SJSA1 (cell line): ENCODE results near the gene MSL3B.

ENCODE experiments used
- DNase-seq, 2 experiments: peaks; one replicate each; pipeline ENCODE4 v3.0.0-alpha.2; 2015 to 2020; ENCODE audit warnings: low spot score in 2 of 2, low read depth in 1 of 2
- H3K27ac ChIP-seq: fragments of 250-450 bp; sonication (Bioruptor Pico); 2 replicates; pipeline ENCODE4 v1.5.1; 2020; ENCODE audit warnings: mild to moderate bottlenecking, moderate library complexity
- H3K27me3 ChIP-seq: fragments of 250-450 bp; sonication (Bioruptor Pico); replicated peaks from 2 replicates; pipeline ENCODE4 v1.5.1; 2020; ENCODE audit warnings: mild to moderate bottlenecking, moderate library complexity
- H3K36me3 ChIP-seq: fragments of 250-450 bp; sonication (Bioruptor Pico); 2 replicates; pipeline ENCODE4 v1.5.1; 2020; ENCODE audit warnings: mild to moderate bottlenecking
- H3K4me1 ChIP-seq: fragments of 250-450 bp; sonication (Bioruptor Pico); replicated peaks from 2 replicates; pipeline ENCODE4 v1.6.1; 2021; ENCODE audit warnings: mild to moderate bottlenecking
- H3K4me3 ChIP-seq: fragments of 250-450 bp; sonication (Bioruptor Pico); 2 replicates; pipeline ENCODE4 v1.5.1; 2020; ENCODE audit warnings: mild to moderate bottlenecking
- H3K9me3 ChIP-seq: fragments of 250-450 bp; sonication (Bioruptor Pico); replicated peaks from 2 replicates; pipeline ENCODE4 v1.5.1; 2020; ENCODE audit warnings: mild to moderate bottlenecking

The MSL3B gene

DNA sequence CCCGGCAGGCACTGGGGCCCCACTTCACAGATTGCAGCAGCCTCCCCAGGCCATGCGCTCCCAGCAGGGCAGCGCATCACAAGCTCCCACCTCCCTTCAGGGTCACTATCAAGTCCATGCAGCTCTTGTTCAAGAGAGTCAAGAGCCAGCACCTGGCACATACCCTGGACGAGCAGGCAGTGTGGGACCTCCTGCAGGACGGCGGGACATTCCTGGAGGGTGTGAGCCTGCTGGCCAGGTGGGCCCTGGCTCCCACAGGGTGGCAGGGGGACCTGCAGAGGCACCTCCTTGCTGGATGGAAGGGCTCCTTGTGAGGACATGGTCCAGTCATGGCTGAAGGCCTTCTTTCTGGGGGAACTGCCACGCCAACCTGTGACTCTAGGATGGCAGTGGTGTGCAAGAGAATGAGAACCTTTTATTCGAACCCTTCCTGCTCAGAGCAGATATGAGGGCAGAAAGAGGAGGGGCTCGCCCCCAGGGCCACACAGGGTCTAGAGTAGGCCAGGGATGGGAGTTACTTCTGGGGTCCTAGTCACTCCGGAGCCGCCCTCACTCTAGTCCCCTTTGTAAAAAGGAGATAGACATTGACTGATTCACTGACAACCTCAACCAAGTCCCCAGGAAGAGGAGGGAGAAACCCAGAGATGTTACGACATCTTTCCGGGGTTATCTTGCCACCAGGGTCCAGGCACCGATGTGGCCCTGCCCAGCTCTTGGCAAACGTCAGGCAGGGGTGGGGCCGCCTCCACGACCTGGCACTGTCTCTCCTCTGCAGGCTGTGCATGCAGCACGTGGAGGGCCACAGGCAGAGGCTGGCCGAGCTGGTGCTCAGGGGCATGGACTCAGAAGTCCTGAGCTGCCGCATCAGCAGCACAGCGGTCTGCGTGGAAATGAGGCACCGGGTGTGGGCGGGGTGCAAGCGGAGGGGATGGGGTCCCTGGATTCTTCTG, 45.1 kb downstream of the MSL3B start:
- H3K27me3 ChIP-seq, result no peaks in the 10 kb centered on the region
- no peaks in the 10 kb centered on the region for H3K36me3 ChIP-seq
- peak in 1 of 2 experiments; percentile 36 for DNase-seq
- H3K27ac ChIP-seq, result no peak overlapping the region
- no peak overlapping the region for H3K4me3 ChIP-seq
- no peaks in the 10 kb centered on the region for H3K4me1 ChIP-seq
- no peaks in the 10 kb centered on the region for H3K9me3 ChIP-seq

DNA sequence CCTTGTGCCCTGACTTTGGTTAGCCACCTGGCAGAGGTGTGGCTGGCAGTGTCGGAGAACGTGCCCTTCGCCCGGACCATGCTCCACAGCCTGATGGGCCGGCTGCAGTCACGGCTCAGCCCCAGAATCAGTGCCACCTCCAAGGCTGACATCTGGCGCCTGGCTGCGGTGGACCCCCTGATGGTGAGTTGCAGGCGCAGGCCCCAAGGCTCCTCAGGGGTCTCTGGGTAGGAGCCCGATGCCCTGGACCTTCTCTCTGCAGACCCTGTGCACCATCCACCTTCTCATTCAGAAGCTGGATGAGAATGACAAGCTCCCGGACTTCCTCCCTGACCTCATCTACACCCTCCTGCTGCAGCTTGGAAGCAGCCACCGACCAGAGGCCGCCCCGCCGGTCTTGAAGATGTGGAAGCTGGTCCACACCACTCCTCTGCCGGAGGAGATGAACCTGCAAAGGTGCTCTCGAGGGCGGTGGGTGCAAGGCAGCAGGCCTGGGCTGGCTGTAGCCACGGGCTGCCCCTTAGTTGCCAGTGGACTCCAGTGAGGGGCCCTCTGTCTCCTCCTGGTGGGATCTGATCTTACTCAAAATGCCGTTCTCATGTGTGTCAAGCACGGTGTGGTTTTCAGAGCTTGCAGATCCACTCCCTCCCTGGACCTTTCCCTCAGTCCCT, 46.0 kb downstream of the MSL3B start:
- H3K4me3 ChIP-seq, result no peak overlapping the region
- peak in 1 of 2 experiments; percentile 41 for DNase-seq
- H3K9me3 ChIP-seq, result no peaks in the 10 kb centered on the region; the same call in 1 of the 2 replicates
- H3K4me1 ChIP-seq, result no peaks in the 10 kb centered on the region
- H3K27ac ChIP-seq, result no peak overlapping the region
- H3K27me3 ChIP-seq, result no peaks in the 10 kb centered on the region
- H3K36me3 ChIP-seq, result no peaks in the 10 kb centered on the region

GRCh38 chr2:233821709-233822100, 46.5 kb downstream of the MSL3B start:
- Histone ChIP-seq H3K4me3 (no peak overlapping the region), H3K27me3 (no peaks in the 10 kb centered on the region), H3K36me3 (no peaks in the 10 kb centered on the region), H3K4me1 (peaks cover 4% of the 10 kb centered on the region), H3K9me3 (no peaks in the 10 kb centered on the region; the same call in 1 of the 2 replicates), H3K27ac (no peak overlapping the region)
- DNase-seq, result no peak

DNA sequence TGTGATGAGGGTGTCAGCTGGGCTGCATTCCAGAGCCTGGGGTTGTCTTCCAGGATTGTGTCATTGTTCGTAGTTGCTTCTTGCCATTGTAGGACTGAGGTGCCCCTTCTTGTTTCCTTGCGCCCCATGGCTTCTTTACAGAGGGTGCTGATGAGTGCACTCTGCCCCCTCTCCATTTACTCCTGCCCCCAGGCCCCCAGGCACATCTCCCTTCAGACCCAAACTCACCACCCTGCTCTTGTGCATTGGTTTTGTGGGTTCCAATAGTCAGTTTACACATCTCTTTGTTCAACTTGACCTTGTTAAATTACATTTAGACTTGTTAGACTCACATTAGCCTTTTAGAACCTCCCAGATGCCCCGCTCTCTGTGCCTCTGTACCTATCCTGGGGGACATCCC, 47.0 kb downstream of the MSL3B start:
- Histone ChIP-seq H3K4me1 (peaks cover 9% of the 10 kb centered on the region), H3K36me3 (no peaks in the 10 kb centered on the region), H3K4me3 (no peak overlapping the region), H3K27ac (no peak overlapping the region), H3K9me3 (no peaks in the 10 kb centered on the region; the same call in 1 of the 2 replicates), H3K27me3 (no peaks in the 10 kb centered on the region)
- no peak for DNase-seq

GRCh38 chr2:233820774-233821105, 47.4 kb downstream of the MSL3B start:
- Histone ChIP-seq H3K9me3 (no peaks in the 10 kb centered on the region; the same call in 1 of the 2 replicates), H3K4me3 (no peak overlapping the region), H3K27ac (no peak overlapping the region), H3K27me3 (no peaks in the 10 kb centered on the region), H3K4me1 (peaks cover 10% of the 10 kb centered on the region), H3K36me3 (no peaks in the 10 kb centered on the region)
- DNase-seq, result no peak

DNA sequence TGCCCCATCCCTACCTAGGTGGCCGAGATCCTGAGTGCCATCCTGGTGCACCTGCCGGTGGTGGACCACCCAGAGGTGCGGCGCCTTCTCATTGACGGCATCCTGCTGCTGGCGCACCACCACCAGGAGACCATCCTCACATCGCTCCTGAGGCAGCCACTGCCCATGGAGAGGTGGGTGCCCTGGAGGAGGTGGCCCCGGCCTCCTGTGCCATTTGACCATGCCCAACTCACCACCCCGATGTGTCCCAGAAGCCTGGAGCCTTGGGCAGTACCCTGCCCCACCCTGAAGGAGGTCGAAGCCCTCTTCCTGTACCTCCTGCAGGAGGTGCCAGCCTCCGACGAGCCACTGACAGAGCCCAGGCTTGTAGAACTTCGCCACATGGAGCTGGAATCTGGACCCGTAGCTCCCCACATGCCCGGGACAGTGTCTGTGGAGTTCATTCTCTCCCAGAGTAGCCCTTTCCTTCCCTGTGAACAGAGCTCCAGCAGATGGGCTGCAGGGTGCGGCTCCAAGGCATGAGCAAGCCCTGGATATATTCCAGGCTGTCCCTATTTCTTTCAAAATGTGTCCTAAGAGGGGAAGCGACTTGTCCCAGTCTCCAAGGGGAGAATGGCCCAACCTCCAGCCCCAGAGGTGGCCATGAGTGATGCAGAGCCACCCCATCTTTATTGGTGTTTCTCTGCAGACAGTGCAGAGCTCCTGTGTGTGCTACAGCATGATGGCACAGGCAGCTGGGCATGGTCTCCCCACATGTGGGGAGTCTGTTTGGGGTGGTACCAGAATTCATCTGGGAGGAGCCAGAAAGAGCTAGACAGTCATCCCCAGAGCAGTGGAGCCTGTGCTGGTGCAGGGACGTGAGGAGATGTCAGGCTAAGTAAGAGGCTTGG, 48.1 kb downstream of the MSL3B start:
- peaks cover 10% of the 10 kb centered on the region for H3K4me1 ChIP-seq
- H3K36me3 ChIP-seq, result no peaks in the 10 kb centered on the region
- H3K9me3 ChIP-seq, result no peaks in the 10 kb centered on the region; the same call in 1 of the 2 replicates
- H3K27ac ChIP-seq, result no peak overlapping the region
- H3K27me3 ChIP-seq, result no peaks in the 10 kb centered on the region
- H3K4me3 ChIP-seq, result no peak overlapping the region
- DNase-seq, result peak in 1 of 2 experiments; percentile 38

DNA sequence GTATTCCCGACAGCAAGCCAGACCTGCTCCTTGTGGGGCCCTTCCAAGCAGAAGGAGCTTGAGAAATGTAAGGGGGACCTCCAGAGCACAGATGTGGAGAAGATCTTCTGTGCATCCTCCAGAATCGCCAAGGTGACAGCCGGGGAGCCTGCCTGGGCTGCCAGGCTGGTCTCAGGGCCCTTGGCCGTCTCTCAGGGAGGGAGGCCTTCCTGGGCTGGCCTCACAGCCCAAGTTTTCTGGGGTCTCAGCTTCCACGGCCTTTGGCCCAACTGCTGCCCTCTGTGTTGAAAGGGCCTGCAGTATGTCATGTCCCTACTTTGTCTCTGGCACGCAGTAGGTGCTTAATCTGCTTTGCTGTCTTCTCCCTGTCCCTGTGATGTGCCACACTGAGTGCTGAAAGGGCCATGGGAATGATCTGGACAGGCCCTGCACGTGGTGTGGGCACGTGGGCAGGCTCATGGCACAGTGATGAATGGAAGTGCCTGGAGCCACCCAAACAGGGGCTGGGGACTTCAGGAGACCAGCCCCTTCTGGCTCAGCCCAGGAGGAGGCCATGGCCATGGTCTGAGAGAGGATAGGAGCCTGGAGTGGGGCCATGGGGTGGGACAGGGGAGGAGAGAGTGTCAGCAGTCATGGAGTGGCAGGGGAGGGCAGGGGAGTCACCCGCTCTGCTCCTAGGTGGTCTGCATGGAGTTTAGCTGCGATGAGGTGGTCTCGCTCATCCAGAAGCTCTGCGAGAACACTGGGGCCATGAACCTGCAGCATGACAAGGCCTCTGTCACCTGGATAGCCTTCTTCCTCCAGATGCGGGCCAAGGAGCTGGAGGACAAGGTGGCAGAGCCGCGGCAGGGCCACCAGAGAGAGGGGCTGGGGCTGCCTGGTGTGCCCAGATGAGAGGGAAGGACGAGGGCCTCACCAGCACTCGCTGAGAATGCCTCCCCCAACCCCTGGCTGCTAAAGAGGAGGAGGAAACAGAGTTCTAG, 49.3 kb downstream of the MSL3B start:
- peak in 1 of 2 experiments; percentile 35 for DNase-seq
- no peaks in the 10 kb centered on the region; the same call in 1 of the 2 replicates for H3K9me3 ChIP-seq
- no peak overlapping the region for H3K4me3 ChIP-seq
- H3K4me1 ChIP-seq, result peaks cover 10% of the 10 kb centered on the region
- H3K27ac ChIP-seq, result no peak overlapping the region
- H3K27me3 ChIP-seq, result no peaks in the 10 kb centered on the region
- H3K36me3 ChIP-seq, result no peaks in the 10 kb centered on the region

DNA sequence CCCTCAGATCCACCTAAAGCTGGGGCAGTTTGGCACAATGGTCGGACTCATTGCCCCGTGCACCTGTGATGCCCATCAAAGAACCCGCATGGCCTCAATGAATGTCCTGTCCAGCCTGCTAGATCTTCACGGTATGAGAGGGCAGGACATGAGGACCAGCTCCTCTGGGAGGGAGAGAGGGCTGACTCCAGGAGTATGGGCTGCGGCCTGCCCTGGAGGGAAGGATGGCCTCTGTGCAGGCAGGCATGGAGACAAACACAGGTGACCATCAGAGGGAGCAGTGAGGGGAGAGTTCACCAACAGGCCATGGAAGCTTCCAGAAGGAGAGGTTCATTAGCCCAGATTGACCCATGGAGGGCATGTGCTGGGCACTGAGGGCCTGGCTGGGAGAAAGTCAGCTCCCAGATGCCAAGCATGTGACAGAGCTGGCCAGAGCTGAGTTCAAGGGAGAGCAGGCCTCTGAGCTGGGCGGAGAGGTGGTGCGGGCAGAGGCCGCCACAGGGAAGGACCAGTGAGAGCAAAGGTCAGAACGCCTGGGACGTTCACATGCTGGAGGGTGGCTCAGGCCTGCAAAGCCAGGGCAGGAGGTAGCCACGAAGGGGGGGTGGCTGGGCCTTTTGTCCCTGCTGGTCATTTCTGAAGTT, 50.1 kb downstream of the MSL3B start:
- H3K27me3 ChIP-seq, result no peaks in the 10 kb centered on the region
- no peak overlapping the region for H3K27ac ChIP-seq
- DNase-seq, result peak in 1 of 2 experiments; percentile 31
- no peaks in the 10 kb centered on the region for H3K36me3 ChIP-seq
- no peak overlapping the region for H3K4me3 ChIP-seq
- H3K4me1 ChIP-seq, result peaks cover 10% of the 10 kb centered on the region
- H3K9me3 ChIP-seq, result no peaks in the 10 kb centered on the region; the same call in 1 of the 2 replicates

- no peaks in the 10 kb centered on the region for H3K36me3 ChIP-seq
- no peaks in the 10 kb centered on the region; the same call in 1 of the 2 replicates for H3K9me3 ChIP-seq
- peak in 1 of 2 experiments; percentile 22 for DNase-seq
- peaks cover 10% of the 10 kb centered on the region for H3K4me1 ChIP-seq
- H3K27ac ChIP-seq, result no peak overlapping the region
- no peak overlapping the region for H3K4me3 ChIP-seq
- no peaks in the 10 kb centered on the region for H3K27me3 ChIP-seq
Observed at GRCh38 chr2:233817361-233817911, 50.8 kb downstream of the MSL3B start.

DNA sequence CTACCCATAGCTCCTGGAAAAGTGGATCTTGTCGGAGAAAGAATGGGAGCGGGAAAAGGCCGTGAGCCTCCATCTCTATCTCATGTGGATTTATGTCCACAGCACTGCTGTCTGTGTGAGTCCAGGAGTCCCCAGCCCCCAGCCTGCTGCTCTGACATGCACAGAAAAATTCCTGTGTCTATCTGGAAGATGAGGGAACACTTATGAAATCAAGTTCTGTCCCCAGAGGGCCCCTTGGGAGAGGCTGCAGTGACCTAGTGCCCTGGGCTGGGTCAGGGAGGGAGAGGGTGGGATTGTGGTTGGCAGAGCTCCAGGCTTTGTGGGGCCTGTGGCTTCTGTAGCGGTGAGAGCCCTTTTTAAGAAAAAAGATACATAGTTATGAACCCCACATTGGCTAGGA, 51.4 kb downstream of the MSL3B start:
- H3K27me3 ChIP-seq, result no peaks in the 10 kb centered on the region
- no peak overlapping the region for H3K27ac ChIP-seq
- H3K36me3 ChIP-seq, result no peaks in the 10 kb centered on the region
- peaks cover 10% of the 10 kb centered on the region for H3K4me1 ChIP-seq
- H3K4me3 ChIP-seq, result no peak overlapping the region
- no peak for DNase-seq
- no peaks in the 10 kb centered on the region; the same call in 1 of the 2 replicates for H3K9me3 ChIP-seq

- H3K4me3 ChIP-seq, result no peak overlapping the region
- peak overlapping the region; percentile 11; the same call in 1 of the 2 replicates for H3K27ac ChIP-seq
- H3K4me1 ChIP-seq, result peaks cover 10% of the 10 kb centered on the region
- no peaks in the 10 kb centered on the region for H3K27me3 ChIP-seq
- DNase-seq, result no peak
- no peaks in the 10 kb centered on the region; the same call in 1 of the 2 replicates for H3K9me3 ChIP-seq
- H3K36me3 ChIP-seq, result no peaks in the 10 kb centered on the region
Observed at GRCh38 chr2:233816334-233816733, 51.9 kb downstream of the MSL3B start.

GRCh38 chr2:233815861-233816260, 52.3 kb downstream of the MSL3B start:
- Histone ChIP-seq H3K4me1 (peaks cover 10% of the 10 kb centered on the region), H3K4me3 (no peak overlapping the region), H3K27me3 (no peaks in the 10 kb centered on the region), H3K27ac (peak overlapping the region; percentile 11; the same call in 1 of the 2 replicates), H3K36me3 (no peaks in the 10 kb centered on the region), H3K9me3 (no peaks in the 10 kb centered on the region; the same call in 1 of the 2 replicates)
- DNase-seq, result no peak
